ENCODE results near the gene FAM13B.
"Not testable (repeated sequence)": the region's sequence is repeated elsewhere in the genome, so short reads cannot be mapped to it uniquely, and the experiment has no call there.

FAM13B gene

DNA sequence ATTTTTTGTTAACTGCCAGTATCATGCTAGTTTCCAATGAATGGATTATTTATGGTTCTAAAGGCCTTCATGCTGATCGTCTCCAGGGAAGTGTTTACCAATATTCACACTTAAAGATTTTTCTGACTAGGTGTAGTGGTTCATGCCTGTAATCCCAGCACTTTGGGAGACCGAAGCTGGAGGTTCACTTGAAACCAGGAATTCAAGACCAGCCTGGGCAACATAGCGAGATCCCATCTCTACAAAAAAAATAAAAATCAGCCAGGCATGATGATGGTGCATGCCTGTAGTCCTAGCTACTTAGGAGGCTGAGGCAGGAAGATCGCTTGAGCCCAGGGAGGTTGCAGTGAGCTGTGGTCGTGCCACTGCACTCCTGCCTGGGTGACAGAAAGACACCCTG lies 43.5 kb downstream of the FAM13B start:
- H3K27ac ChIP-seq: no peak overlapping the region
- peaks cover 4% of the 10 kb centered on the region for H3K36me3 ChIP-seq (replicated peaks)

DNA sequence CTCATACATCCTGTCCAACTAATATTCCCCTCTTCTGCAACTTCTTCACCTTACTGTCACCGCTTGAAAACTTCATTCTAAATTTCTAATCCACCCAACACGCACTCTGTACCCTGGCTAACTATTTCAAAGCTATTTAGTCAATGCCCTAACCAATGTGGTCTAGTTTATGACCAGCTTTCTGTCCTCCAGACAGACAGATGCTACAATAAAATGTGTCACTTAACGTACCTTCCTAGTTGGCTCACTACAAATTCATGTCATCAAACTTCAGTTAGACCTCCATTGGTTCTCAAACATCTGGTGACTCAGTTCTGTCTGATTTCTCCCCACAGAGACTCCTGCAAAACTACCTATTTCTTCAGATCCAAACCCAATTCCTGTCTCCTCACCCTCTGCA lies 57.7 kb downstream of the FAM13B start:
- H3K36me3 ChIP-seq (replicated peaks): no peaks in the 10 kb centered on the region
- no peak overlapping the region for H3K4me3 ChIP-seq (ENCODE audit: low read depth, low read length)
- no peak overlapping the region for H3K27ac ChIP-seq
- TF ChIP-seq, protein P1, sequence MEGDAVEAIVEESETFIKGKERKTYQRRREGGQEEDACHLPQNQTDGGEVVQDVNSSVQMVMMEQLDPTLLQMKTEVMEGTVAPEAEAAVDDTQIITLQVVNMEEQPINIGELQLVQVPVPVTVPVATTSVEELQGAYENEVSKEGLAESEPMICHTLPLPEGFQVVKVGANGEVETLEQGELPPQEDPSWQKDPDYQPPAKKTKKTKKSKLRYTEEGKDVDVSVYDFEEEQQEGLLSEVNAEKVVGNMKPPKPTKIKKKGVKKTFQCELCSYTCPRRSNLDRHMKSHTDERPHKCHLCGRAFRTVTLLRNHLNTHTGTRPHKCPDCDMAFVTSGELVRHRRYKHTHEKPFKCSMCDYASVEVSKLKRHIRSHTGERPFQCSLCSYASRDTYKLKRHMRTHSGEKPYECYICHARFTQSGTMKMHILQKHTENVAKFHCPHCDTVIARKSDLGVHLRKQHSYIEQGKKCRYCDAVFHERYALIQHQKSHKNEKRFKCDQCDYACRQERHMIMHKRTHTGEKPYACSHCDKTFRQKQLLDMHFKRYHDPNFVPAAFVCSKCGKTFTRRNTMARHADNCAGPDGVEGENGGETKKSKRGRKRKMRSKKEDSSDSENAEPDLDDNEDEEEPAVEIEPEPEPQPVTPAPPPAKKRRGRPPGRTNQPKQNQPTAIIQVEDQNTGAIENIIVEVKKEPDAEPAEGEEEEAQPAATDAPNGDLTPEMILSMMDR (IDR thresholded peaks at IDR 0.05; ENCODE audit: low read depth, low read length, missing control alignments): no peak
- no peaks in the 10 kb centered on the region for H3K27me3 ChIP-seq (replicated peaks)
- in situ Hi-C loops (cut with HindIII; ENCODE audit: low pct_ligation_motif_present, low sequenced_read_pairs): no loop called here
- DNase-seq: no peak

More for the DNA sequence above, 43.5 kb downstream of the FAM13B start:
- H3K27me3 ChIP-seq (replicated peaks): no peaks in the 10 kb centered on the region
- no peak overlapping the region for H3K4me3 ChIP-seq (ENCODE audit: low read depth, low read length)
- in situ Hi-C loops (cut with HindIII; ENCODE audit: low pct_ligation_motif_present, low sequenced_read_pairs): no loop called here
- TF ChIP-seq, protein P1 (IDR thresholded peaks at IDR 0.05; ENCODE audit: low read depth, low read length, missing control alignments): no peak
- DNase-seq: no peak

DNA sequence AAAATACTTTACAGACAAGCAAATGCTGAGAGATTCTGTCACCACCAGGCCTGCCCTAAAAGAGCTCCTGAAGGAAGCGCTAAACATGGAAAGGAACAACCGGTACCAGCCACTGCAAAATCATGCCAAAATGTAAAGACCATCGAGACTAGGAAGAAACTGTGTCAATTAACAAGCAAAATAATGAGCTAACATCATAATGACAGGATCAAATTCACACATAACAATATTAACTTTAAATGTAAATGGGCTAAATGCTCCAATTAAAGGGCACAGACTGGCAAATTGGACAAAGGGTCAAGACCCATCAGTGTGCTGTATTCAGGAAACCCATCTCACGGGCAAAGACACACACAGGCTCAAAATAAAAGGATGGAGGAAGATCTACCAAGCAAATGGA lies 62.5 kb downstream of the FAM13B start:
- H3K27me3 ChIP-seq (replicated peaks); H3K4me3 ChIP-seq (ENCODE audit: low read depth, low read length); DNase-seq; in situ Hi-C loops (cut with HindIII; ENCODE audit: low pct_ligation_motif_present, low sequenced_read_pairs); H3K27ac ChIP-seq; H3K36me3 ChIP-seq (replicated peaks): not testable (repeated sequence)

DNA sequence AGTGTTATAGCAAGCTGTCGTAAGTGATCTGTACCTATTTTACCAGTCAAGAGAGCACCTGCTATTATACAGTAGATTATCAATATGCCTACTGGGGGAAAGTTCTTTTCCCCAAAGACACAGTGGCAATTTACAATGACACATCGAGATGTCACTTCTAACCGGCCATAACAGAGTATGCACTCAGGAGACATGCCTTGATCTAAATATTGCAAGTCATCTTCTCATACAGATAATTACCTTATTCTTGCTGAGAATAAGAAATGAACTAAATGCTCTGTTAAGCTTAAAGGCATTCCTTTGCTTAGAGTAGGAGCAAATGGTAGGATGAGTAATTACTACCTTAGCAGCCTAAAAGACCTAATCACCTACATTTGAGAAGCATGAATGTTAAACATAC lies 72.1 kb downstream of the FAM13B start:
- Histone ChIP-seq H3K27ac (no peak overlapping the region), H3K27me3 (replicated peaks) (no peaks in the 10 kb centered on the region), H3K36me3 (replicated peaks) (peaks cover 8% of the 10 kb centered on the region), H3K4me3 (ENCODE audit: low read depth, low read length) (no peak overlapping the region)
- TF ChIP-seq, protein P1 (IDR thresholded peaks at IDR 0.05; ENCODE audit: low read depth, low read length, missing control alignments): no peak
- DNase-seq: no peak
- in situ Hi-C loops (cut with HindIII; ENCODE audit: low pct_ligation_motif_present, low sequenced_read_pairs): no loop called here

DNA sequence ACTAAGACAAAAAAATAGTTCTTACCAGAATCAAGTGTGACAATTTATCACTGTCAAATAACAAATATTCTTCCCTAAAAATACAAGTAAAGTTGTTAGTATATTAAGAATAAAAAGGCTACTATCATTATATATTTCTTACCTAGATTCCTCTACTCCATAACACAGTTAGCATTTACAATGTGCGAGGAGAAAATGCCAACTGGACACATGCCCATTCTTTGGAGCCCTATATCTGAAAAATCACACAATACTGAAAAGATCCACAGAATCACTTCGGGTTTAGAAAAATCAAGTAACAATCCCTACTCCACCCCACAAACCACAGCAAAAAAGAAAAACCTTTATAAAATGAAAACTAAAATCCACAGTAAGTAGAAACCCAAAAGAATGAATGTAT lies 72.7 kb downstream of the FAM13B start:
- TF ChIP-seq, protein P1 (IDR thresholded peaks at IDR 0.05; ENCODE audit: low read depth, low read length, missing control alignments): no peak
- peaks cover 8% of the 10 kb centered on the region for H3K36me3 ChIP-seq (replicated peaks)

DNA sequence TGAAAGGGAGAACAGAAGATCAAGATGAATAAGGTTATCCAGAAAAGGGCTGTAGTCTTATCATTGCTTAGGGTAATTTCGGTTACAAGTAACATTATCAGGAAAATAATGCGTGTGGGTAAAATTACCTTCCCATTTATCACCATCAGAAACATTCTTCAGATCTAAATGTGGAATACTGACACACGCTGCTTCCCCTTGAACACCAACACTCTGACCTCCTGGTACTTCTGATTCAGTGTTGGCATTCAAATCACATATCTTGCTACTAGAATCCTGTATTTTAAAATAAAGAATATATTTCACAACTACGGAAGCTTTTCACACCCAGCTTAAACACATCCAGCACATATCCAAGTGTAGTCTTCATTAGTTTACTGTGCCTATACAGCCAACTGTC lies 73.4 kb downstream of the FAM13B start:
- no peak for DNase-seq
- no peak overlapping the region for H3K27ac ChIP-seq
- no peak overlapping the region for H3K4me3 ChIP-seq (ENCODE audit: low read depth, low read length)
- in situ Hi-C loops (cut with HindIII; ENCODE audit: low pct_ligation_motif_present, low sequenced_read_pairs): no loop called here
- TF ChIP-seq, protein P1 (IDR thresholded peaks at IDR 0.05; ENCODE audit: low read depth, low read length, missing control alignments): no peak
- H3K36me3 ChIP-seq (replicated peaks): peaks cover 8% of the 10 kb centered on the region
- H3K27me3 ChIP-seq (replicated peaks): no peaks in the 10 kb centered on the region

More for the DNA sequence above, 72.7 kb downstream of the FAM13B start:
- no peak for DNase-seq
- in situ Hi-C loops (cut with HindIII; ENCODE audit: low pct_ligation_motif_present, low sequenced_read_pairs): no loop called here
- H3K27me3 ChIP-seq (replicated peaks): no peaks in the 10 kb centered on the region
- H3K4me3 ChIP-seq (ENCODE audit: low read depth, low read length): no peak overlapping the region
- no peak overlapping the region for H3K27ac ChIP-seq

All from brain microvascular endothelial cell (primary cell).